MM.1S (cell line): ENCODE measurements around the gene HECW1.

Experiments
- DNase-seq: peaks from one replicate; pipeline ENCODE4 v3.0.0-alpha.2; 2015
- H2AFZ ChIP-seq: fragments of 300-600 bp; sonication (generic); 2 replicates; pipeline ENCODE4 v1.6.0; 2016; ENCODE audit warnings: antibody characterized with exemption, low read length
- H3F3A ChIP-seq: fragments of 300-600 bp; sonication (generic); 2 replicates; pipeline ENCODE4 v1.6.1; 2016; ENCODE audit warnings: mild to moderate bottlenecking, antibody characterized with exemption, low read length, moderate library complexity, mixed read lengths; ENCODE audit not compliant: insufficient read depth
- H3K27ac ChIP-seq: fragments of 300-600 bp; sonication (generic); 2 replicates; pipeline ENCODE4 v1.5.1; 2016; ENCODE audit warnings: mild to moderate bottlenecking, low read length
- H3K27me3 ChIP-seq: fragments of 300-600 bp; sonication (generic); replicated peaks from 2 replicates; pipeline ENCODE4 v1.6.0; 2016; ENCODE audit warnings: low read length; ENCODE audit not compliant: insufficient read depth
- H3K36me3 ChIP-seq: fragments of 300-600 bp; sonication (generic); replicated peaks from 2 replicates; pipeline ENCODE4 v1.6.1; 2016; ENCODE audit warnings: mild to moderate bottlenecking, low read length, mixed read lengths; ENCODE audit not compliant: insufficient read depth
- H3K4me1 ChIP-seq: fragments of 300-600 bp; sonication (generic); 2 replicates; pipeline ENCODE4 v1.6.1; 2016; ENCODE audit warnings: low read length, mixed read lengths
- H3K4me2 ChIP-seq: fragments of 300-600 bp; sonication (generic); 2 replicates; pipeline ENCODE4 v1.6.0; 2016; ENCODE audit warnings: low read depth, low read length
- H3K4me3 ChIP-seq: fragments of 300-600 bp; sonication (generic); 2 replicates; pipeline ENCODE4 v1.5.1; 2016; ENCODE audit warnings: low read length, mixed read lengths
- H3K79me2 ChIP-seq: fragments of 300-600 bp; sonication (generic); 2 replicates; pipeline ENCODE4 v1.6.1; 2016; ENCODE audit warnings: mixed run types, low read length, mixed read lengths
- H3K9ac ChIP-seq: fragments of 300-600 bp; sonication (generic); 2 replicates; pipeline ENCODE4 v1.6.1; 2016; ENCODE audit warnings: low read length, mixed read lengths
- H3K9me2 ChIP-seq: fragments of 300-600 bp; sonication (generic); replicated peaks from 2 replicates; pipeline ENCODE4 v1.6.1; 2016; ENCODE audit warnings: mild to moderate bottlenecking, low read length, mixed read lengths; ENCODE audit not compliant: insufficient read depth
- H3K9me3 ChIP-seq: fragments of 300-600 bp; sonication (generic); replicated peaks from 2 replicates; pipeline ENCODE4 v1.6.1; 2016; ENCODE audit warnings: mild to moderate bottlenecking, low read length, mixed read lengths; ENCODE audit not compliant: insufficient read depth
- H4K20me1 ChIP-seq: fragments of 300-600 bp; sonication (generic); 2 replicates; pipeline ENCODE4 v1.6.1; 2016; ENCODE audit warnings: mild to moderate bottlenecking, low read length, moderate library complexity, mixed read lengths; ENCODE audit not compliant: insufficient read depth
- CTCF ChIP-seq: fragments of 300-600 bp; sonication (generic); IDR thresholded peaks from 2 replicates; pipeline ENCODE4 v1.5.1; 2016; ENCODE audit warnings: antibody characterized with exemption, low read length, mixed read lengths
- EZH2 ChIP-seq: fragments of 300-600 bp; sonication (generic); optimal IDR thresholded peaks from 2 replicates; pipeline ENCODE3; 2017; ENCODE audit warnings: low read depth, mild to moderate bottlenecking, antibody characterized with exemption, low read length, mixed read lengths
- EZH2phosphoT487 ChIP-seq: fragments of 300-600 bp; sonication (generic); IDR thresholded peaks from 2 replicates; pipeline ENCODE4 v1.6.1; 2018; ENCODE audit warnings: antibody characterized with exemption, low read length

The HECW1 gene

DNA sequence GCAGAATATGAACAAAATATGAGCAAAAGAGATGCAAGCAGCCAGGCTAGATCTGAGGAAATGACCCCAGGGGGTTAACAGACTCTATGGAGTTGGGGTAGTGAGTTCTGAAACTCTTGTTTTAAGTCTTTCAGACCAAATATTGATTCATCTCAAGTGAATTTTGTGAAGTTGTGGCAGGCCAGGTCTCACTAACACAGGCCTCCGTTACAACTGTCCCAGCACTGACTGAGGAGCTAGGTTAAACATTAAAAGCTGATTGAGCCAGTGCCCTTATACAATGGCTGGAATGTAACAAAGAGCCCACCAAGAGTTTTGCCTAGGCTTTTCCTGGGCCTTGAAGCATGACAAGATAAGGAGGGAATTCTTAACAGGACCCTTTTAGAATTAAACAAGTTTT, 278.1 kb downstream of the HECW1 start:
- H2AFZ ChIP-seq, result no peak overlapping the region
- H3K9me2 ChIP-seq, result no peaks in the 10 kb centered on the region
- peaks cover 7% of the 10 kb centered on the region; the same call in 1 of the 2 replicates for H3K4me1 ChIP-seq
- DNase-seq, result no peak
- no peaks in the 10 kb centered on the region for H3K9me3 ChIP-seq
- no peaks in the 10 kb centered on the region for H4K20me1 ChIP-seq
- H3K27me3 ChIP-seq, result no peaks in the 10 kb centered on the region
- no peaks in the 10 kb centered on the region for H3K36me3 ChIP-seq
- no peak overlapping the region for H3K27ac ChIP-seq
- H3K9ac ChIP-seq, result no peak overlapping the region
- no peak overlapping the region for H3K4me3 ChIP-seq
- no peaks in the 10 kb centered on the region for H3K79me2 ChIP-seq
- H3F3A ChIP-seq, result no peaks in the 10 kb centered on the region
- H3K4me2 ChIP-seq, result no peak overlapping the region
- TF ChIP-seq CTCF (no peak), EZH2 (no peak), EZH2phosphoT487 (no peak)

- Histone ChIP-seq H3K27ac (no peak overlapping the region), H3K9ac (no peak overlapping the region), H3K36me3 (no peaks in the 10 kb centered on the region), H3K4me2 (no peak overlapping the region), H3K4me1 (peaks cover 7% of the 10 kb centered on the region; the same call in 1 of the 2 replicates), H3K4me3 (no peak overlapping the region), H3F3A (no peaks in the 10 kb centered on the region), H3K27me3 (no peaks in the 10 kb centered on the region), H3K9me3 (no peaks in the 10 kb centered on the region), H2AFZ (no peak overlapping the region), H4K20me1 (no peaks in the 10 kb centered on the region), H3K79me2 (no peaks in the 10 kb centered on the region), H3K9me2 (no peaks in the 10 kb centered on the region)
- TF ChIP-seq EZH2phosphoT487 (no peak), CTCF (no peak), EZH2 (no peak)
- no peak for DNase-seq
Observed at GRCh38 chr7:43391518-43391917, 279.1 kb downstream of the HECW1 start.

GRCh38 chr7:43392638-43393330, 280.3 kb downstream of the HECW1 start:
- no peak for TF ChIP-seq EZH2phosphoT487
- no peak for TF ChIP-seq CTCF
- TF ChIP-seq EZH2, result no peak
- H3K9ac ChIP-seq, result no peak overlapping the region
- DNase-seq, result peak; percentile 38

More at GRCh38 chr7:43392638-43393330, 280.3 kb downstream of the HECW1 start:
- H3F3A ChIP-seq, result no peaks in the 10 kb centered on the region
- no peaks in the 10 kb centered on the region for H3K9me3 ChIP-seq
- no peak overlapping the region for H3K4me3 ChIP-seq
- no peaks in the 10 kb centered on the region for H4K20me1 ChIP-seq
- H3K4me1 ChIP-seq, result peaks cover 7% of the 10 kb centered on the region; the same call in 1 of the 2 replicates
- no peaks in the 10 kb centered on the region for H3K36me3 ChIP-seq
- peak overlapping the region; percentile 39; the same call in 1 of the 2 replicates for H3K27ac ChIP-seq
- H3K9me2 ChIP-seq, result no peaks in the 10 kb centered on the region
- no peak overlapping the region for H3K4me2 ChIP-seq
- H3K79me2 ChIP-seq, result no peaks in the 10 kb centered on the region
- no peak overlapping the region for H2AFZ ChIP-seq
- H3K27me3 ChIP-seq, result no peaks in the 10 kb centered on the region
